ENCODE results near the gene SLBP. TPM values are rescaled to one million over a fixed set of nuclear protein-coding genes. Genes with fewer than 3 reads are reported as not detected.

The SLBP gene
- total RNA-seq, 1 donor from 2014 or later, result 54.3 TPM

DNA sequence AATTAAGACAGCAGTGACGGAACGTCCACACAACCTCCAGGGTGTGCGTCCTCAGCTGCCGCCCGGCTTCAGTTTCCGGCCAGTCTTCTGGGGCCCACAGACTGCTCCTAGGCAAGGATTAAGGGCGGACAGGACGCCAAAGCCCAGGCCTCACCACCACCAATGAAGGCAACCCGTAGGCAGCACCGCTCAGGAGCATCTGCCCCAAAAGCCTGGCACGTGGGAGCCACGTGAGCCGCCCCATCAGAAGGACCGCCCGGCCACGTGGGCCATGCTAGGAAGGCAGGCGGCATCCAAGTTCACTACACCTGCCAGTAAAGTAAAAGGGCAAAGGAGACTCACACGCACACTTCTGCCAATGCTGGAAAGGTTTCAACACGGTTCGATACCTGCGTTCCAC, 42.3 kb downstream of the SLBP start:
- Mint-ChIP-seq H3K4me1 (ENCODE audit: low read depth) (no peaks in the 10 kb centered on the region), H3K9me3 (ENCODE audit: low read depth) (no peaks in the 10 kb centered on the region), H3K27ac (no peak overlapping the region), H3K4me3 (ENCODE audit: low read depth) (no peak overlapping the region), H3K36me3 (ENCODE audit: insufficient read depth) (no peaks in the 10 kb centered on the region), H3K27me3 (peaks cover 2% of the 10 kb centered on the region)
- no peak for DNase-seq (ENCODE audit: low spot score, unreplicated experiment)
- TF ChIP-seq, protein P1, sequence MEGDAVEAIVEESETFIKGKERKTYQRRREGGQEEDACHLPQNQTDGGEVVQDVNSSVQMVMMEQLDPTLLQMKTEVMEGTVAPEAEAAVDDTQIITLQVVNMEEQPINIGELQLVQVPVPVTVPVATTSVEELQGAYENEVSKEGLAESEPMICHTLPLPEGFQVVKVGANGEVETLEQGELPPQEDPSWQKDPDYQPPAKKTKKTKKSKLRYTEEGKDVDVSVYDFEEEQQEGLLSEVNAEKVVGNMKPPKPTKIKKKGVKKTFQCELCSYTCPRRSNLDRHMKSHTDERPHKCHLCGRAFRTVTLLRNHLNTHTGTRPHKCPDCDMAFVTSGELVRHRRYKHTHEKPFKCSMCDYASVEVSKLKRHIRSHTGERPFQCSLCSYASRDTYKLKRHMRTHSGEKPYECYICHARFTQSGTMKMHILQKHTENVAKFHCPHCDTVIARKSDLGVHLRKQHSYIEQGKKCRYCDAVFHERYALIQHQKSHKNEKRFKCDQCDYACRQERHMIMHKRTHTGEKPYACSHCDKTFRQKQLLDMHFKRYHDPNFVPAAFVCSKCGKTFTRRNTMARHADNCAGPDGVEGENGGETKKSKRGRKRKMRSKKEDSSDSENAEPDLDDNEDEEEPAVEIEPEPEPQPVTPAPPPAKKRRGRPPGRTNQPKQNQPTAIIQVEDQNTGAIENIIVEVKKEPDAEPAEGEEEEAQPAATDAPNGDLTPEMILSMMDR (IDR thresholded peaks at IDR 0.05; ENCODE audit: unreplicated experiment), result no peak

DNA sequence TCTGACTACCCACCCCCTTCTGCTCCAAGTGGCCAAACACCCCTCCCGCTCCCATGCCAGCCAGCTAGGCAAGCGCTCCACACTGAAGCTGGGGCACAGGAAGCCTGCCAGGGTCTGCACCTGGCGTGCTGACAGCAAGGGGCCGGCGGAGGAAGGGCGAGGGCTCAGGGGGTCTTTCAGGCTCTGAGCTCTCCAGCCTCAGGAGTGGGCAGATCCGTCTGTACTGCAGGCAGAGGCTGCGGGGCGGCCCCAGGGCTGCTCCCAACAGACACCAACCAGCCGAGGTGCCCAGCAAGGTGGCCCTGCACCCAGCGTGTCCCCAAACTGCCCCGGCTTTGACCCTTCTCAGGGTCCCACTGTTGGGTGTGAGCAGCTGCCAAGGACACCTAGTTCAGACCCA, 42.8 kb downstream of the SLBP start:
- no peaks in the 10 kb centered on the region for H3K36me3 Mint-ChIP-seq (ENCODE audit: insufficient read depth)
- no peaks in the 10 kb centered on the region for H3K27me3 Mint-ChIP-seq
- no peaks in the 10 kb centered on the region for H3K4me1 Mint-ChIP-seq (ENCODE audit: low read depth)
- H3K9me3 Mint-ChIP-seq (ENCODE audit: low read depth), result no peaks in the 10 kb centered on the region
- H3K4me3 Mint-ChIP-seq (ENCODE audit: low read depth), result no peak overlapping the region
- no peak overlapping the region for H3K27ac Mint-ChIP-seq
- TF ChIP-seq, protein P1 (IDR thresholded peaks at IDR 0.05; ENCODE audit: unreplicated experiment), result no peak
- DNase-seq (ENCODE audit: low spot score, unreplicated experiment), result no peak

DNA sequence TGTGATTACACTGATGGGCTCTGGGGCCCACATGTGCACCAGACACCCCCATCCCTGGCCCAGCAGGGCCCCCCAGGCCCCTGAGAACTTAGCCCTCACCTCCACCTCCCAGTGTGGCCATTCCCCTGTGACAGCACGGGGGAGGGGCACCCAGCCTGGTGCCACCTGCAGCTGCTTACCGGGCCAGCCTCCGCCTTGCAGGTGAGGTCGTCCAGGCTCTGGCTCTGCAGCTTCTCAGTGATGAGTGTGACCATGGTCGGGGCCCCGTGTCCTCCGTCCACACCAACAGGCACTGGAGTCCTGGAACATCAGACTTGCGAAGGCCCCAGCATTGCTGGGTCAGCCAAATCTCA, 43.7 kb downstream of the SLBP start:
- no peaks in the 10 kb centered on the region for H3K27me3 Mint-ChIP-seq
- H3K36me3 Mint-ChIP-seq (ENCODE audit: insufficient read depth), result no peaks in the 10 kb centered on the region
- no peaks in the 10 kb centered on the region for H3K9me3 Mint-ChIP-seq (ENCODE audit: low read depth)
- H3K27ac Mint-ChIP-seq, result no peak overlapping the region
- DNase-seq (ENCODE audit: low spot score, unreplicated experiment), result no peak
- no peaks in the 10 kb centered on the region for H3K4me1 Mint-ChIP-seq (ENCODE audit: low read depth)
- no peak overlapping the region for H3K4me3 Mint-ChIP-seq (ENCODE audit: low read depth)
- TF ChIP-seq, protein P1 (IDR thresholded peaks at IDR 0.05; ENCODE audit: unreplicated experiment), result no peak

DNA sequence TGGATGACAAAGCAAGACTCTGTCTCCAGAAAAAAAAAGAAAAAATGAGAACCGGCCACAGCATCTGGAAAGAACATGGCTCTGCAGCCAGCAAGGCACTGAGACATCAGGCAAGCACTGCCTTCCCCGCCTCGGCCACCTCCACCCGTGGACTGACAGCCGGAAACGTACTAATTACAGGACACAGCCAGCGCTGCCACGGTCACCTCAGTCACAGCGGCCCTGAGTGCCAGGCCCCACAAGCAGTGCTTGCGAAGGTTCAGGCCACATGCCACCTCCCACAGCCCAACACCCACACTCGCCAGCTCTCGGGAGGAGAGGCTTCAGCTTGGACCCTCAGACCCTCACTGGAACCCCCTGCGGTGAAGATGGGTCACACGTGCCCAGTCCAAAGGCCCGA, 44.8 kb downstream of the SLBP start:
- no peaks in the 10 kb centered on the region for H3K36me3 Mint-ChIP-seq (ENCODE audit: insufficient read depth)
- H3K27ac Mint-ChIP-seq, result no peak overlapping the region
- H3K9me3 Mint-ChIP-seq (ENCODE audit: low read depth), result no peaks in the 10 kb centered on the region
- no peaks in the 10 kb centered on the region for H3K27me3 Mint-ChIP-seq
- no peaks in the 10 kb centered on the region for H3K4me1 Mint-ChIP-seq (ENCODE audit: low read depth)
- TF ChIP-seq, protein P1 (IDR thresholded peaks at IDR 0.05; ENCODE audit: unreplicated experiment), result no peak
- DNase-seq (ENCODE audit: low spot score, unreplicated experiment), result no peak
- H3K4me3 Mint-ChIP-seq (ENCODE audit: low read depth), result no peak overlapping the region

DNA sequence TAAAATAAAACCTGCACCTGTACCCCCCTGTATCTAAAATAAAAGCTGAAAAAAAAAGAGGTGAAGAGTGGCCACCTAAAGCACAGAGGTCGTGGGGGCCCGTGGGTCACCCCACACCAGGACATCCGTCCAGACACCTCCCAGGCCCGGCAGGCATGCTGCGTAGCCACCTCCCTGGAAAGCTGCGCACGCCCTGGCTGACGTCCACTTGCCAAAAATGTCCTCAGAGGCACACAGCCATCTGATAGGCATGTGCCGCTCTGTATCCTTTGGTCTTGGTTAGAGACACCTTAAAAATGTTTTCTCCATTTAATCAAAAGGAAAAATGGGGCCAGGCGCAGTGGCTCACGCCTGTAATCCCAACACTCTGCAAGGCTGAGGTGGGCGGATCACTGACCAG, 45.7 kb downstream of the SLBP start:
- Mint-ChIP-seq H3K36me3 (ENCODE audit: insufficient read depth) (no peaks in the 10 kb centered on the region), H3K27ac (no peak overlapping the region), H3K27me3 (no peaks in the 10 kb centered on the region), H3K9me3 (ENCODE audit: low read depth) (no peaks in the 10 kb centered on the region), H3K4me3 (ENCODE audit: low read depth) (no peak overlapping the region), H3K4me1 (ENCODE audit: low read depth) (no peaks in the 10 kb centered on the region)
- TF ChIP-seq, protein P1 (IDR thresholded peaks at IDR 0.05; ENCODE audit: unreplicated experiment), result no peak
- DNase-seq (ENCODE audit: low spot score, unreplicated experiment), result no peak
